ENCODE measurements around the gene PARP4. TPM values are rescaled to one million over a fixed set of nuclear protein-coding genes. Genes with fewer than 3 reads are reported as not detected.

The PARP4 gene
- total RNA-seq, 4 donors from 2014 or later = 6.9 to 11.6 (median 7.6) TPM

GRCh38 chr13:24541127-24541475 lies 28.5 kb upstream of the PARP4 start:
- peak overlapping the region; percentile 30 to 53 (median 45) for H3K4me3 ChIP-seq
- intact Hi-C loops (cut with DNase I; ENCODE audit: low total_unique reads) = no loop called here
- TF ChIP-seq CTCF (IDR thresholded peaks at IDR 0.05 in 4 of 5, conservative IDR thresholded peaks at IDR 0.05 in 1 of 5) (no peak), POLR2A (IDR thresholded peaks at IDR 0.05) (no peak)
- no peaks in the 10 kb centered on the region for H3K9me3 ChIP-seq
- H3K36me3 ChIP-seq = no peaks in the 10 kb centered on the region
- no peaks in the 10 kb centered on the region for H3K4me1 ChIP-seq
- in situ Hi-C loops (cut with MboI; ENCODE audit: low sequenced_read_pairs in 4 of 4) = no loop called here
- H3K27me3 ChIP-seq = peaks cover 10 to 27% (median 14%) of the 10 kb centered on the region in 3 donors
- ATAC-seq (no peak), DNase-seq (no peak)
- no peak overlapping the region for H3K27ac ChIP-seq

GRCh38 chr13:24540236-24541126 lies 27.9 kb upstream of the PARP4 start:
- DNase-seq (no peak), ATAC-seq (no peak)
- in situ Hi-C loops (cut with MboI; ENCODE audit: low sequenced_read_pairs in 4 of 4) (no loop called here), intact Hi-C loops (cut with DNase I; ENCODE audit: low total_unique reads) (no loop called here)
- H3K9me3 ChIP-seq = no peaks in the 10 kb centered on the region
- TF ChIP-seq POLR2A (IDR thresholded peaks at IDR 0.05) = no peak
- no peak for TF ChIP-seq CTCF (IDR thresholded peaks at IDR 0.05 in 4 of 5, conservative IDR thresholded peaks at IDR 0.05 in 1 of 5)
- H3K4me1 ChIP-seq = no peaks in the 10 kb centered on the region
- H3K36me3 ChIP-seq = no peaks in the 10 kb centered on the region
- no peak overlapping the region for H3K27ac ChIP-seq
- peaks cover 10 to 27% (median 14%) of the 10 kb centered on the region in 3 donors for H3K27me3 ChIP-seq
- no peak overlapping the region for H3K4me3 ChIP-seq

- Histone ChIP-seq H3K36me3 (no peaks in the 10 kb centered on the region), H3K27ac (no peak overlapping the region), H3K4me3 (no peak overlapping the region), H3K9me3 (no peaks in the 10 kb centered on the region), H3K4me1 (no peaks in the 10 kb centered on the region), H3K27me3 (peaks cover 10 to 27% (median 14%) of the 10 kb centered on the region in 3 donors)
- no peak for ATAC-seq
- no peak for TF ChIP-seq POLR2A (IDR thresholded peaks at IDR 0.05)
- TF ChIP-seq CTCF (IDR thresholded peaks at IDR 0.05 in 4 of 5, conservative IDR thresholded peaks at IDR 0.05 in 1 of 5) = no peak
- intact Hi-C loops (cut with DNase I; ENCODE audit: low total_unique reads) (no loop called here), in situ Hi-C loops (cut with MboI; ENCODE audit: low sequenced_read_pairs in 4 of 4) (no loop called here)
- DNase-seq = no peak
Observed at GRCh38 chr13:24539500-24540165, 27.1 kb upstream of the PARP4 start.

GRCh38 chr13:24529478-24529877 lies 16.9 kb upstream of the PARP4 start:
- in situ Hi-C loops (cut with MboI; ENCODE audit: low sequenced_read_pairs in 4 of 4) (no loop called here), intact Hi-C loops (cut with DNase I; ENCODE audit: low total_unique reads) (no loop called here)
- Histone ChIP-seq H3K27me3 (no peaks in the 10 kb centered on the region), H3K36me3 (no peaks in the 10 kb centered on the region), H3K9me3 (no peaks in the 10 kb centered on the region), H3K4me3 (no peak overlapping the region), H3K27ac (no peak overlapping the region), H3K4me1 (no peaks in the 10 kb centered on the region)
- ATAC-seq = no peak
- no peak for DNase-seq
- no peak for TF ChIP-seq CTCF (IDR thresholded peaks at IDR 0.05 in 4 of 5, conservative IDR thresholded peaks at IDR 0.05 in 1 of 5)
- TF ChIP-seq POLR2A (IDR thresholded peaks at IDR 0.05) = no peak

Measured in gastrocnemius medialis (tissue), 4 donors.